Spinal cord (tissue), 10 donors: ENCODE measurements around the gene TNFAIP8. TPM values are rescaled to one million over a fixed set of nuclear protein-coding genes. Genes with fewer than 3 reads are reported as not detected.
"Not testable (repeated sequence)": the region's sequence is repeated elsewhere in the genome, so short reads cannot be mapped to it uniquely, and the experiment has no call there.

ENCODE experiments used
- DNase-seq, 6 donors: peaks; one replicate each; pipeline versions ENCODE4 v3.0.0 to v3.0.0-alpha.2; 2013 to 2015; ENCODE audit warnings: low spot score in 6 of 6, low read depth in 4 of 6
- H3K27ac ChIP-seq: one replicate; pipeline ENCODE4 v1.5.1; 2013; ENCODE audit warnings: low read depth, low read length, control low read depth
- H3K27me3 ChIP-seq: one replicate; pipeline ENCODE4 v1.6.1; 2013; ENCODE audit warnings: low read length; ENCODE audit not compliant: control insufficient read depth, insufficient read depth
- H3K36me3 ChIP-seq: one replicate; pipeline ENCODE4 v1.6.1; 2013; ENCODE audit warnings: low read length; ENCODE audit not compliant: control insufficient read depth, insufficient read depth
- H3K4me1 ChIP-seq: one replicate; pipeline ENCODE4 v1.6.1; 2013; ENCODE audit warnings: low read length; ENCODE audit not compliant: control insufficient read depth, insufficient read depth
- H3K4me3 ChIP-seq: one replicate; pipeline ENCODE4 v1.5.1; 2013; ENCODE audit warnings: low read depth, low read length, control low read depth
- H3K9me3 ChIP-seq: one replicate; pipeline ENCODE4 v1.6.1; 2013; ENCODE audit warnings: low read length; ENCODE audit not compliant: control insufficient read depth, insufficient read depth
- WGBS: methylation state at CpG from one replicate; pipeline ENCODE4 v1.1.5; 2013; ENCODE audit warnings: missing lambda C conversion rate; ENCODE audit not compliant: insufficient coverage; 5-methylcytosine and 5-hydroxymethylcytosine counted together
- polyA plus RNA-seq, 2 donors: library from polyadenylated mRNA; unstranded; fragments of 120-200 nt; gene quantifications; one replicate each; pipeline ENCODE4 v1.2.1, GENCODE V29; 2013; ENCODE audit not compliant: insufficient read length in 2 of 2
- total RNA-seq, 2 donors: library from RNA; depleted of rRNA in 1 of 2; stranded (reverse); fragments of 120-200 nt in 1 of 2; fragments of >200 nt in 1 of 2; gene quantifications; one replicate each; pipeline versions ENCODE4 v1.2.3 to v1.2.4, GENCODE V29; 2013 to 2014
- donor health status: healthy.

The TNFAIP8 gene
- total and polyA plus RNA-seq, 4 donors: 3.5 to 24.7 (median 10.7) TPM

DNA sequence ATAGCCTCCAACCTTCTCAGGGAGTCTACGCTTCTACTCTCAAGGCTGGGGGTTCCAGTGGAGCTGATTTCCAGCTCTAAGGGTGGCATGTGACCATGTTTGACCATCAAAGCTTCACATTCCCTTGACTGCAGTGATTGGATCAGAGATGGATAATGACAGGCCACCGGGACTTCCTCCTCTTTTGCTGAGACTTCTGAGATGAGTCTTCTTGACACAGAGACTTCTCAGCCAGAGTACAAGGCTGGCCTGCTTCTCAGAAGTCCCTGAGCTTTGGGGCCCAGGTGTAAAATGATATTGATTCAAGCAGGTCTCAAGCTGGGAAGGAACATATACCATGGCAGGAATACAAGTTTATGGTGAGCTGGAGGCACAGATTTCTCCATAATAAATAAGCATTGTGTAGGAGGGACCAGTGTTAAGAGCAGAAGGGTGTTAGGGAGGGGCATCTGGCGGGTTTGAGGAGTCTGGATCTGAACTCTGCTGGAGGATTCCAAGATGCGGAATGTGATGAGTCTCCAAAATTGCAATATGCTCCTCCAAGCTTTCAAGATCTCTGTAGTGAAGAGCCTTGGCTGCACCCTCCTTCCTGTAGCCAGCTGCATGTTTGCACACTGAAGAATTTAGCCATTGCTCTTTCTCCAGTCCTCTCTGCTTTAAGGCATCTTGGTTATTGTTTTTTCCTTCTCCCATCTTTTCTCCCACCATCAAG lies 54.8 kb downstream of the TNFAIP8 start:
- no peaks in the 10 kb centered on the region for H3K36me3 ChIP-seq
- peaks cover 6% of the 10 kb centered on the region for H3K4me1 ChIP-seq
- no peak overlapping the region for H3K4me3 ChIP-seq
- H3K27me3 ChIP-seq: no peaks in the 10 kb centered on the region
- WGBS: 97% methylated on average over 3 of the region's 4 CpGs
- no peak overlapping the region for H3K27ac ChIP-seq
- no peaks in the 10 kb centered on the region for H3K9me3 ChIP-seq
- DNase-seq: peak in 1 of 6 donors; percentile 70

DNA sequence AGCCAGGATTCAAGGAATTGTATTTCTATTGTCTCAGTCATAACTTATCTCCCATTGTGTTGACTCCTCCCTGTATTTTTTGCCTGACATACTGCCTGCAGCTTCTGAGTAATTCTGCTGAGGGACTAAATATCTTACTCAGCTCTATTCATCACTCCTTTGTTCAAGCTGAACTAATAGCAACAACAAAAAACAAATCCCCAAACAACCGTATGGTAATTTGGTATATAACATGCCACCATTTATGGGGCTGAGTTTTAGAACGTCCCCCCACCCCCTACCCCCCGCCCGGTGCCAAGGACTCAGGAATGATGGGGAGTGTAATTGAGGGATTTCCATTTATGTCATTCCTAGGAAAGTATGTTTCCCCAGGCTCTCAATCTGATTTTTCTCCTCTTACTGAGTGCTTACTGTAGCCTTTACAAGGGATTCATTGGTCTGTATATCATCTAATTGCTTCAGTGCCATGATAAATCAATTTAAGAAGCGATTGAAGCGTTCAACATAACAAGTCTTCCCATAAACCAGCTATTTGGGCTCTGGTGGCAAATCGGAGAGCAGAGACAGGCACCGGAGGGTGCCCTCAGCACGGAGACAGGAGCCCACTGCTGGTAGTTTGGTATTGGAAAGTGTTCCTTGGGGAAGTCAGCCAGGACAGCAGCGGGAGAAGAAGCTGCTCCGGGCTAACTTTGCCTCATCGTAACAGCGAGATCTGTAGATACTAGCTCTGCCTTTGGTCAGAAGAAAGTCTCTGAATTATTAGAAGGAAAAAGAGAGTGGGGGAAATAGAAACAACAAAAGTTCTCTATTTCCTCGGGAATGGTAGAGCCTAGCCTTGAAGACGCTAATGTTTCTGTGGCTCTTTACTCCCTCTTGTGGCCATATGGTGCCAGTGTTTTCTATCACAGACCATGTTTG lies 55.8 kb downstream of the TNFAIP8 start:
- 1% methylated on average over 7 of the region's 15 CpGs for whole genome bisulfite sequencing
- H3K27ac ChIP-seq: peak overlapping the region; percentile 84

DNA sequence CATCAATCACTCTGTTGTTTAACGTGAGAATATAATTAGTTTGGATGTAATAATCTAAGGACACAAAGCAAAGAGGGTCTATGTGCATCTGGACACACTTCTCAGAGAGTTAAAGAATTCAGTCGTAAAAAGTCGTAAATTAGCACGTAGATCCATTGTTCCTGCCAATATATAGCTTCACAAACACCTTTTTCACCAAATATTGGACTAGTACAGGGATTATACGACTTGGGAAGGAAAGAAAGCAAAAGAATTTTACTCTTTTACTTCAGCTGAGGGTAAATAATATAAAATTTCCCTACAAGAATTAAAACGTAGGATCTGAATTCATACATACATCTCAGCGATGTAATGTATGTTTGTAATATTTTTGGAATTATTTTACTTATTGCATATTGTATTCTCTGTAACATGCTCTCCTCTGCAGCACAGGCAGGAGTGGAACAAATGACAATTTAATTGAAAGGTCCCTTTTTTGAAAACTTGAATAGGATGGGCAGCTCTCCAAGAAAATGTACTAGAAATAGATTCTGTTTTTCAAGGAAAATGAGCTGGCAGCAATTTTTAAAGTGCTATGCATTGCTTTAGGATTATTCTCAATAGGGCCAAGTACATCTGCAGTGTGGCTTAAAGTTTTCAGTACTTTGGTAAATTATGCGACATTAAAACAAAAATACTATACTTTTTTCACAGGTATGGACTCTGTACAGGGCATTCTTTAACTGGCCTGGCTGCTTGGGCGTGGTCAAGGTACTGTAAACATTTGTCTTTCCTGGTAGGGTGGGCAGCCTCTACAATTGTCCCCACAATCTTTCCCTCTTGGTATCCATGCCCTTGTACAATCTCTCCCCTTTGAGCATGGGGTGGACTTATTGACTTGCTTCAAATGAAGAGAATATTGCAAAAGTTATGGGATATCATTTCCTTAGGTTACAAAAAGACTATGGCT lies 56.7 kb downstream of the TNFAIP8 start:
- peak in 2 of 6 donors; percentile 13 to 67 for DNase-seq
- H3K36me3 ChIP-seq: no peaks in the 10 kb centered on the region
- peaks cover 6% of the 10 kb centered on the region for H3K4me1 ChIP-seq
- no peaks in the 10 kb centered on the region for H3K9me3 ChIP-seq
- no CpG with 5 or more reads among the region's 9 CpGs for whole genome bisulfite sequencing
- H3K27ac ChIP-seq: peak overlapping the region; percentile 25
- no peaks in the 10 kb centered on the region for H3K27me3 ChIP-seq
- peak overlapping the region; percentile 72 for H3K4me3 ChIP-seq

More for the DNA sequence above, 55.8 kb downstream of the TNFAIP8 start:
- no peaks in the 10 kb centered on the region for H3K36me3 ChIP-seq
- H3K9me3 ChIP-seq: no peaks in the 10 kb centered on the region
- peaks cover 6% of the 10 kb centered on the region for H3K4me1 ChIP-seq
- peak; percentile 69 to 95 (median 76) for DNase-seq
- H3K4me3 ChIP-seq: peak overlapping the region; percentile 72
- H3K27me3 ChIP-seq: no peaks in the 10 kb centered on the region

DNA sequence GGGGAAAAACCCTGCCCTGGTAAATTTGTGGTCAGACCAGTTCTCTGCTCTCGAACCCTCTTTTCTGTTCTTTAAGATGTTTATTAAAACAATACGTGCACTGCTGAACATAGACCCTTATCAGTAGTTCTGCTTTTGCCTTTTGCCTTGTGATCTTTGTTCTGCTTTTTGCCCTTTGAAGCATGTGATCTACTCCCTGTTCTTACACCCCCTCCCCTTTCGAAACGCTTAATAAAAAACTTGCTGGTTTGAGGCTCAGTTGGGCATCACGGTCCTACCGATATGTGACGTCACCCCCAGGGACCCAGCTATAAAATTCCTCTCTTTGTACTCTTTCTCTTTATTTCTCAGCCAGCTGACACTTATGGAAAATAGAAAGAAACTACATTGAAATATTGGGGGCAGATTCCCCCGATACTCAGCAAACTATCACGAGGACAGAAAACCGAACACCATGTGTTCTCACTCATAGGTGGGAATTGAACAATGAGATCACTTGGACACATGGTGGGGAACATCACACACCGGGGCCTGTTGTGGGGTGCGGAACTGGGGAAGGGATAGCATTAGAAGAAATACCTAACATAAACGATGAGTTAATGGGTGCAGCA lies 58.4 kb downstream of the TNFAIP8 start:
- not testable (repeated sequence) for H3K4me3 ChIP-seq, H3K36me3 ChIP-seq, H3K9me3 ChIP-seq, DNase-seq, H3K27ac ChIP-seq, H3K4me1 ChIP-seq, H3K27me3 ChIP-seq
- WGBS: 87% methylated on average over 10 of the region's 13 CpGs

DNA sequence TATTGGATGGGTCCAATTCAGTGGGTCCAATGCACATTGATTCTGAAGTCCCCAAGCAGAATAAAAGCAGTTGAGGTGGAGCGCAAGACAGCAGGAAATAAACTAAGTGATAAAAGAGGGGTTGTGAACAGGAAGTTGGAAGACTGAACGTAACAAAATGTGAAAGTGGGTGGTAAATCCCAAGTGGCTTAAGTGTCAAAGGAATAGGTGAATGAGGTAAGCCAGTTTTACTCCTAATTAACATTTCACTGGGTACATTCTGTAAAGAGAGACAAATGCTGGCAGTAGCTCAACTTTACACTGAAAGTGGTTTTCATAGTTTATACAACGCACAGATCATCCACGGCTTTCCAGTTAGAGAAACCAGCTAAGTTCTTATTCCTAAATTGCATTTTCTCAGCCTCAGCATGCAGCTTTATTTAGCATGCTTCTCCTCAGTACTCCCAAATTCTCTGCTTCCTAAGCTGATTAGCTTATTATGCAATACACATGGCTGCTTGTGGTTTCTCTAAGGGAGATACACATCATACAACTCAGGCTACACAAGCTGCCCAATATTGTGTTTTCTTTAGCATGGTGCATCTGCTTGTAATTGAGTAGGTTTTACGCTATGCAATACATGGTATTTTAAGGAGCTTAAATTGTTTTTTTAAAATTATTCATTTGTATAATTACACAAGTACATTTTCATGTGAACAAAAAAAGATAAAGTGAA lies 62.2 kb downstream of the TNFAIP8 start:
- Histone ChIP-seq H3K4me3 (no peak overlapping the region), H3K9me3 (no peaks in the 10 kb centered on the region), H3K36me3 (no peaks in the 10 kb centered on the region), H3K27me3 (no peaks in the 10 kb centered on the region), H3K4me1 (no peaks in the 10 kb centered on the region), H3K27ac (no peak overlapping the region)
- DNase-seq: peak in 1 of 6 donors; percentile 16
- WGBS: 85% methylated on average over 3 of the region's 5 CpGs

DNA sequence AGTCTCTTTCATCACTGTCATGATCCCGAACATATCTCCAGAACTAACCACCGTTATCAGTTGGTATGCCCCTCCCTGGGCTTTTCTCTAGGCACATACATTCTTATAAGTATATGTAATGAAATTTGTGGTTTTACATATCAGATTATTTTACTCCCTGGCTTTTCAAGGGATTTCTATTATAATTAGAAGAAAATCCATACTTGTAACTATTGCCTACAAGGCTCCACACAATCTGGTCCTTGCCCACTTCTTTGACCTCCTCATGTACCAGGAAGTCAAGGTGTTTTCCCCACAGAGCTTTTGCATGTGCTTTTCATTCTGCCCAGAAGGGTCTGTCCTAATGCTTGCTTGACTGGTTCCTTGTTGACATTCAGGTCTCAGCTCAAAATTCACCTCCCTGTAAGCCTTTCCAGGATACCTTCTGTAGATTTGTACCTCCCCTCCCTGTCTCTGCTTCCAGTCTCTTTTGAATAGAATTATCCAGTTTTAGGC lies 62.8 kb downstream of the TNFAIP8 start:
- no peaks in the 10 kb centered on the region for H3K9me3 ChIP-seq
- no peak overlapping the region for H3K27ac ChIP-seq
- no peak for DNase-seq
- H3K4me1 ChIP-seq: no peaks in the 10 kb centered on the region
- H3K36me3 ChIP-seq: no peaks in the 10 kb centered on the region
- H3K27me3 ChIP-seq: no peaks in the 10 kb centered on the region
- WGBS: no CpG with 5 or more reads among the region's 2 CpGs
- no peak overlapping the region for H3K4me3 ChIP-seq

DNA sequence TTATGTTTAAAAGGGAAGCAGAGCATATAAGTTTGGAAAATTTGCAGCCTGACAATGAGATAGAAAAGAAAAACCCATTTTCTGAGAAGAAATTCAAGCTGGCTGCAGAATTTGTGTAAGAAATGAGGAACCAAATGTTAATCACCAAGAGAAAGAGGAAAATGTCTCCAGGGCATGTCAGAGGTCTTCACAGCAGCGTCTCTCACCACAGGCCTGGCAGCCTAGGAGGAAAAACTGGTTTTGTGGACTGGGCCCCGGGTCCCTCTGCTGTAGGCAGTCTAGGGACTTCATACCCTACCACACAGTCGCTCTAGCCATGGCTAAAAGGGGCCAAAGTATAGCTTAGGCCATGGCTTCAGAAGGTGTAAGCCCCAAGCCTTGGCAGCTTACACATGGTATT lies 64.3 kb downstream of the TNFAIP8 start:
- 100% methylated on average over 1 of the region's 3 CpGs for WGBS
- no peak overlapping the region for H3K4me3 ChIP-seq
- no peaks in the 10 kb centered on the region for H3K9me3 ChIP-seq
- H3K36me3 ChIP-seq: no peaks in the 10 kb centered on the region
- no peak for DNase-seq
- H3K27me3 ChIP-seq: no peaks in the 10 kb centered on the region
- no peaks in the 10 kb centered on the region for H3K4me1 ChIP-seq
- H3K27ac ChIP-seq: no peak overlapping the region

DNA sequence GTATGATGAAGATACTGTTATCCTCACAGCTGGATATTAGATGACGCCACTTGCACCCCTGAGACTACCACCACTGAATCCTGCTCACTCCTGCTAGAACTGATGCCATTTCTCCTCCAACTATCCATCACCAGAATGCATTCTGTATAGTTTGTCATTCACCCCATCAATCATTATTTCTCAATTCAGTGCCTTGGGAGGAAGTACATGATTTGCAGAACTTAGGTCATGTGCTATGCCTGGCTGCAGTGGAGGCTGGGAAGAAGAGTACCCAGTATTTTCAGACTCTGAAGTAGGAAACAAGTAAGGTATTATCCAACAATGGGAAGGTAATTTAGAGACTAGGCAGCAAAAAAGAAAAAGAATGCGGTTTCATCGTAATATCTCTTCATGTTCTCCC lies 70.2 kb downstream of the TNFAIP8 start:
- 90% methylated on average over 1 of the region's 3 CpGs for WGBS
- no peak for DNase-seq
- no peak overlapping the region for H3K27ac ChIP-seq
- H3K36me3 ChIP-seq: no peaks in the 10 kb centered on the region
- H3K27me3 ChIP-seq: no peaks in the 10 kb centered on the region
- H3K9me3 ChIP-seq: no peaks in the 10 kb centered on the region
- H3K4me1 ChIP-seq: no peaks in the 10 kb centered on the region
- no peak overlapping the region for H3K4me3 ChIP-seq
